WTC11 (cell line): ENCODE data around the gene ARID4B. TPM values are rescaled to one million over a fixed set of nuclear protein-coding genes. Genes with fewer than 3 reads are reported as not detected.

Experiments used
- ATAC-seq: fragments of 200-7000 bp; cut with Tn5 transposase; 2 replicates; pipeline ENCODE4 v1.10.0; 2021; ENCODE audit warnings: mild to moderate bottlenecking, moderate library complexity
- CTCF ChIA-PET: fragments of 300-600 bp; sonication (Branson Sonifier 250); formaldehyde crosslinking; loops from one replicate; lab custom pipeline; 2021; ENCODE audit warnings: antibody characterized with exemption; lab: Charles Lee
- POLR2A ChIA-PET: fragments of 350-600 bp; sonication (Branson Sonifier 250); formaldehyde crosslinking; loops from one replicate; lab custom pipeline; 2021; ENCODE audit warnings: antibody characterized with exemption; lab: Charles Lee
- DNase-seq: peaks from one replicate; pipeline ENCODE4 v3.0.0; 2021; ENCODE audit warnings: low spot score
- H3K27ac Mint-ChIP-seq: 2 replicates; pipeline ENCODE4 v1.8.0; 2021; ENCODE audit warnings: mixed read lengths
- H3K27me3 Mint-ChIP-seq: 2 replicates; pipeline ENCODE4 v1.8.0; 2021; ENCODE audit warnings: low read depth, mild to moderate bottlenecking, moderate library complexity, mixed read lengths
- H3K36me3 Mint-ChIP-seq: 2 replicates; pipeline ENCODE4 v1.8.0; 2021; ENCODE audit warnings: mixed read lengths
- H3K4me1 Mint-ChIP-seq: 2 replicates; pipeline ENCODE4 v1.8.0; 2022; ENCODE audit warnings: mixed read lengths
- H3K4me3 Mint-ChIP-seq: 2 replicates; pipeline ENCODE4 v1.8.0; 2021; ENCODE audit warnings: mild to moderate bottlenecking, moderate library complexity, mixed read lengths
- H3K9me3 Mint-ChIP-seq: 2 replicates; pipeline ENCODE4 v1.8.0; 2021; ENCODE audit warnings: mixed read lengths
- ELF4 ChIP-seq: sonication (generic); formaldehyde crosslinking; IDR thresholded peaks from 2 replicates; pipeline ENCODE4 v1.8.1; 2022; ENCODE audit warnings: low read depth, mild to moderate bottlenecking, moderate library complexity, missing genetic modification reagents
- GABPB1 ChIP-seq: sonication (generic); formaldehyde crosslinking; IDR thresholded peaks from 2 replicates; pipeline ENCODE4 v1.8.1; 2023; ENCODE audit warnings: mild to moderate bottlenecking, missing genetic modification reagents
- JUN ChIP-seq: sonication (generic); formaldehyde crosslinking; IDR thresholded peaks from 2 replicates; pipeline ENCODE4 v1.8.0; 2023; ENCODE audit warnings: mild to moderate bottlenecking, missing genetic modification reagents
- MYBL2 ChIP-seq: sonication (generic); formaldehyde crosslinking; IDR thresholded peaks from 2 replicates; pipeline ENCODE4 v1.8.1; 2023; ENCODE audit warnings: mild to moderate bottlenecking, moderate library complexity, missing genetic modification reagents
- NR1H2 ChIP-seq: sonication (generic); formaldehyde crosslinking; IDR thresholded peaks from 2 replicates; pipeline ENCODE4 v1.9.0; 2021; ENCODE audit warnings: mild to moderate bottlenecking, moderate library complexity, missing genetic modification reagents
- NR2C2 ChIP-seq: sonication (generic); formaldehyde crosslinking; IDR thresholded peaks from 2 replicates; pipeline ENCODE4 v1.8.0; 2022; ENCODE audit warnings: mild to moderate bottlenecking, missing genetic modification reagents
- TCF7 ChIP-seq: sonication (generic); formaldehyde crosslinking; IDR thresholded peaks from 2 replicates; pipeline ENCODE4 v1.8.0; 2022; ENCODE audit warnings: mild to moderate bottlenecking, low read depth, missing genetic modification reagents, moderate library complexity
- ZNF138 ChIP-seq: sonication (generic); formaldehyde crosslinking; conservative IDR thresholded peaks from 2 replicates; pipeline ENCODE4 v1.8.1; 2022; ENCODE audit warnings: mild to moderate bottlenecking, moderate library complexity, missing genetic modification reagents
- ZNF423 ChIP-seq: fragments of 250-450 bp; sonication (Bioruptor Pico); IDR thresholded peaks from 2 replicates; pipeline ENCODE4 v2.1.2; 2022; ENCODE audit warnings: mild to moderate bottlenecking, moderate library complexity
- total RNA-seq: library from RNA; stranded (reverse); gene quantifications from 3 replicates; pipeline ENCODE4 v1.2.3, GENCODE V29; 2021
- TF ChIP-seq, protein P1 (sequence below): sonication (generic); formaldehyde crosslinking; IDR thresholded peaks from 2 replicates; pipeline ENCODE4 v1.8.0; 2022; ENCODE audit warnings: missing genetic modification reagents
- TF ChIP-seq, protein P2 (sequence below): fragments of 250-450 bp; sonication (Bioruptor Pico); IDR thresholded peaks from 2 replicates; pipeline ENCODE4 v2.1.2; 2022; ENCODE audit warnings: mild to moderate bottlenecking, moderate library complexity
- TF ChIP-seq, protein P3 (sequence below): fragments of 250-450 bp; sonication (Bioruptor Pico); IDR thresholded peaks from 2 replicates; pipeline ENCODE4 v1.9.0; 2021; ENCODE audit warnings: mild to moderate bottlenecking, borderline replicate concordance
- TF ChIP-seq, protein P4 (sequence below): fragments of 200-600 bp; IDR thresholded peaks from 2 replicates; pipeline ENCODE4 v1.8.0; 2022; ENCODE audit warnings: antibody characterized with exemption
- TF ChIP-seq, protein P5 (sequence below): fragments of 250-450 bp; sonication (Bioruptor Pico); IDR thresholded peaks from 2 replicates; pipeline ENCODE4 v1.8.0; 2021; ENCODE audit warnings: mild to moderate bottlenecking
- TF ChIP-seq, protein P6 (sequence below): sonication (generic); formaldehyde crosslinking; conservative IDR thresholded peaks from 2 replicates; pipeline ENCODE4 v1.8.1; 2023; ENCODE audit warnings: mild to moderate bottlenecking, low read depth, missing genetic modification reagents, moderate library complexity
- TF ChIP-seq, protein P7 (sequence below): sonication (generic); formaldehyde crosslinking; IDR thresholded peaks from 2 replicates; pipeline ENCODE4 v1.8.0; 2023; ENCODE audit warnings: missing genetic modification reagents
- TF ChIP-seq, protein P8 (sequence below): sonication (generic); formaldehyde crosslinking; IDR thresholded peaks from 2 replicates; pipeline ENCODE4 v1.8.1; 2023; ENCODE audit warnings: mild to moderate bottlenecking, moderate library complexity, missing genetic modification reagents

The ARID4B gene
- total RNA-seq, 1 experiment from 2014 or later, result 35.7 TPM

DNA sequence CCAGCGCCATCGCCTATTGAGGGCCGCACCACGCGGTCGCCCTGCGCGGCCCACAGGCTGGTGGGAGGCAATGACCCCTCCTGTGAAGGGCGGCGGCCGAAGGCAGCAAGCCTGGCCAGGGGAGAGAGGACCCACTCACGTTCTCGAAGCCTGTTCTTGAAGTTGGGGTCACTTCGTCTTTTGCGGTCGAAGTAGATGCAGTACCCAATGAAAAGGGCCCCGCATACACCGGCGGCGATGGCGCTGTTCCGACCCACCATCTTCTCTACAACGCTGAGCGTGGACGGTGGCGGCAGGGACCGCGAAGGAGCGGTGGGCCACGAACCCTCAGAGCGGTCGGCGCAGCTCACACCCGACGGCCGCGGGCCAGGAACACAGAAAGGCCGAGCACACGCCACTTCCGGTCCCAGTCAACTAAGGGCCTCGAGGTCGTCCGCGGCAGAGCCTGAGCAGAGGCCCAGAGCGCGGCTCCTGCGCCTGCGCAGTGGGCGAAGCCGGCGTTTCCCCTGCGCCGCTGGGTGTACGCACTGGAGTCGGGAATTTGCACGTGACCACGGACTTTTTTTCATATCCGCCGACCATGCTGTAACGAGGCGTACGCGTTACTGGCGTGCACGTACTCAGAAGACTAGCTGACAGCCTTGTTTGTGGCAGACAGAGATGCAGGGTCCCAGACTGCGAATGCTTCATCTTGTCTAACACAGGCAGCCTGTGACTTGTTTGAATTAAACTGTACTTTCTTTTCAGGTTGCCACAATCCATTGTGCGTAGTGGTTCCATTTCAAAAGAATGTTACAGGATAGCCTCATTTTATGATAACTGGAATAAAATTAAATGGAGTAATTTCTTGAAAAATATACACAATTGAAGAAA is 199.3 kb downstream of the ARID4B start, which contains the start of gene TOMM20:
TOMM20 (minus strand) TSS at position 382 of the 873 bp plus-strand sequence; CDS start at position 260, 122 bp downstream.
- H3K9me3 Mint-ChIP-seq, result no peaks in the 10 kb centered on the region
- peak; percentile 94 for DNase-seq
- POLR2A ChIA-PET, result interaction anchor here (0.9 to 1.3 kb wide), 3 partner anchors 32 to 376 kb away, joined by 4 to 7 read pairs (median 5); partner anchors contain the start of genes ARID4B, B3GALNT2, GGPS1 and RBM34
- H3K27me3 Mint-ChIP-seq, result no peaks in the 10 kb centered on the region
- H3K27ac Mint-ChIP-seq, result peak within 1 kb of the TSS; percentile 98
- H3K36me3 Mint-ChIP-seq, result peaks cover 45% of the 10 kb centered on the region
- peak within 1 kb of the TSS; percentile 99 for H3K4me3 Mint-ChIP-seq
- CTCF ChIA-PET, result interaction anchor here (1.0 to 1.2 kb wide), 2 partner anchors 27 to 32 kb away, joined by 3 read pairs; partner anchors contain the start of gene RBM34
- ATAC-seq, result peak; percentile 93
- peaks cover 38% of the 10 kb centered on the region for H3K4me1 Mint-ChIP-seq
- TF ChIP-seq MYBL2 (CRISPR knock-in tag), result peak; percentile 84
- TF ChIP-seq, protein P1, sequence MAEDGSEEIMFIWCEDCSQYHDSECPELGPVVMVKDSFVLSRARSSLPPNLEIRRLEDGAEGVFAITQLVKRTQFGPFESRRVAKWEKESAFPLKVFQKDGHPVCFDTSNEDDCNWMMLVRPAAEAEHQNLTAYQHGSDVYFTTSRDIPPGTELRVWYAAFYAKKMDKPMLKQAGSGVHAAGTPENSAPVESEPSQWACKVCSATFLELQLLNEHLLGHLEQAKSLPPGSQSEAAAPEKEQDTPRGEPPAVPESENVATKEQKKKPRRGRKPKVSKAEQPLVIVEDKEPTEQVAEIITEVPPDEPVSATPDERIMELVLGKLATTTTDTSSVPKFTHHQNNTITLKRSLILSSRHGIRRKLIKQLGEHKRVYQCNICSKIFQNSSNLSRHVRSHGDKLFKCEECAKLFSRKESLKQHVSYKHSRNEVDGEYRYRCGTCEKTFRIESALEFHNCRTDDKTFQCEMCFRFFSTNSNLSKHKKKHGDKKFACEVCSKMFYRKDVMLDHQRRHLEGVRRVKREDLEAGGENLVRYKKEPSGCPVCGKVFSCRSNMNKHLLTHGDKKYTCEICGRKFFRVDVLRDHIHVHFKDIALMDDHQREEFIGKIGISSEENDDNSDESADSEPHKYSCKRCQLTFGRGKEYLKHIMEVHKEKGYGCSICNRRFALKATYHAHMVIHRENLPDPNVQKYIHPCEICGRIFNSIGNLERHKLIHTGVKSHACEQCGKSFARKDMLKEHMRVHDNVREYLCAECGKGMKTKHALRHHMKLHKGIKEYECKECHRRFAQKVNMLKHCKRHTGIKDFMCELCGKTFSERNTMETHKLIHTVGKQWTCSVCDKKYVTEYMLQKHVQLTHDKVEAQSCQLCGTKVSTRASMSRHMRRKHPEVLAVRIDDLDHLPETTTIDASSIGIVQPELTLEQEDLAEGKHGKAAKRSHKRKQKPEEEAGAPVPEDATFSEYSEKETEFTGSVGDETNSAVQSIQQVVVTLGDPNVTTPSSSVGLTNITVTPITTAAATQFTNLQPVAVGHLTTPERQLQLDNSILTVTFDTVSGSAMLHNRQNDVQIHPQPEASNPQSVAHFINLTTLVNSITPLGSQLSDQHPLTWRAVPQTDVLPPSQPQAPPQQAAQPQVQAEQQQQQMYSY (CRISPR knock-in tag), result no peak
- peak; percentile 81 for TF ChIP-seq GABPB1
- TF ChIP-seq ZNF423, result no peak; the same call in none of the 2 replicates
- TF ChIP-seq, protein P2, sequence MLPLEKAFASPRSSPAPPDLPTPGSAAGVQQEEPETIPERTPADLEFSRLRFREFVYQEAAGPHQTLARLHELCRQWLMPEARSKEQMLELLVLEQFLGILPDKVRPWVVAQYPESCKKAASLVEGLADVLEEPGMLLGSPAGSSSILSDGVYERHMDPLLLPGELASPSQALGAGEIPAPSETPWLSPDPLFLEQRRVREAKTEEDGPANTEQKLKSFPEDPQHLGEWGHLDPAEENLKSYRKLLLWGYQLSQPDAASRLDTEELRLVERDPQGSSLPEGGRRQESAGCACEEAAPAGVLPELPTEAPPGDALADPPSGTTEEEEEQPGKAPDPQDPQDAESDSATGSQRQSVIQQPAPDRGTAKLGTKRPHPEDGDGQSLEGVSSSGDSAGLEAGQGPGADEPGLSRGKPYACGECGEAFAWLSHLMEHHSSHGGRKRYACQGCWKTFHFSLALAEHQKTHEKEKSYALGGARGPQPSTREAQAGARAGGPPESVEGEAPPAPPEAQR (CRISPR knock-in tag), result no peak
- TF ChIP-seq, protein P3, sequence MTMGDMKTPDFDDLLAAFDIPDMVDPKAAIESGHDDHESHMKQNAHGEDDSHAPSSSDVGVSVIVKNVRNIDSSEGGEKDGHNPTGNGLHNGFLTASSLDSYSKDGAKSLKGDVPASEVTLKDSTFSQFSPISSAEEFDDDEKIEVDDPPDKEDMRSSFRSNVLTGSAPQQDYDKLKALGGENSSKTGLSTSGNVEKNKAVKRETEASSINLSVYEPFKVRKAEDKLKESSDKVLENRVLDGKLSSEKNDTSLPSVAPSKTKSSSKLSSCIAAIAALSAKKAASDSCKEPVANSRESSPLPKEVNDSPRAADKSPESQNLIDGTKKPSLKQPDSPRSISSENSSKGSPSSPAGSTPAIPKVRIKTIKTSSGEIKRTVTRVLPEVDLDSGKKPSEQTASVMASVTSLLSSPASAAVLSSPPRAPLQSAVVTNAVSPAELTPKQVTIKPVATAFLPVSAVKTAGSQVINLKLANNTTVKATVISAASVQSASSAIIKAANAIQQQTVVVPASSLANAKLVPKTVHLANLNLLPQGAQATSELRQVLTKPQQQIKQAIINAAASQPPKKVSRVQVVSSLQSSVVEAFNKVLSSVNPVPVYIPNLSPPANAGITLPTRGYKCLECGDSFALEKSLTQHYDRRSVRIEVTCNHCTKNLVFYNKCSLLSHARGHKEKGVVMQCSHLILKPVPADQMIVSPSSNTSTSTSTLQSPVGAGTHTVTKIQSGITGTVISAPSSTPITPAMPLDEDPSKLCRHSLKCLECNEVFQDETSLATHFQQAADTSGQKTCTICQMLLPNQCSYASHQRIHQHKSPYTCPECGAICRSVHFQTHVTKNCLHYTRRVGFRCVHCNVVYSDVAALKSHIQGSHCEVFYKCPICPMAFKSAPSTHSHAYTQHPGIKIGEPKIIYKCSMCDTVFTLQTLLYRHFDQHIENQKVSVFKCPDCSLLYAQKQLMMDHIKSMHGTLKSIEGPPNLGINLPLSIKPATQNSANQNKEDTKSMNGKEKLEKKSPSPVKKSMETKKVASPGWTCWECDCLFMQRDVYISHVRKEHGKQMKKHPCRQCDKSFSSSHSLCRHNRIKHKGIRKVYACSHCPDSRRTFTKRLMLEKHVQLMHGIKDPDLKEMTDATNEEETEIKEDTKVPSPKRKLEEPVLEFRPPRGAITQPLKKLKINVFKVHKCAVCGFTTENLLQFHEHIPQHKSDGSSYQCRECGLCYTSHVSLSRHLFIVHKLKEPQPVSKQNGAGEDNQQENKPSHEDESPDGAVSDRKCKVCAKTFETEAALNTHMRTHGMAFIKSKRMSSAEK (CRISPR knock-in tag), result no peak
- TF ChIP-seq, protein P4, sequence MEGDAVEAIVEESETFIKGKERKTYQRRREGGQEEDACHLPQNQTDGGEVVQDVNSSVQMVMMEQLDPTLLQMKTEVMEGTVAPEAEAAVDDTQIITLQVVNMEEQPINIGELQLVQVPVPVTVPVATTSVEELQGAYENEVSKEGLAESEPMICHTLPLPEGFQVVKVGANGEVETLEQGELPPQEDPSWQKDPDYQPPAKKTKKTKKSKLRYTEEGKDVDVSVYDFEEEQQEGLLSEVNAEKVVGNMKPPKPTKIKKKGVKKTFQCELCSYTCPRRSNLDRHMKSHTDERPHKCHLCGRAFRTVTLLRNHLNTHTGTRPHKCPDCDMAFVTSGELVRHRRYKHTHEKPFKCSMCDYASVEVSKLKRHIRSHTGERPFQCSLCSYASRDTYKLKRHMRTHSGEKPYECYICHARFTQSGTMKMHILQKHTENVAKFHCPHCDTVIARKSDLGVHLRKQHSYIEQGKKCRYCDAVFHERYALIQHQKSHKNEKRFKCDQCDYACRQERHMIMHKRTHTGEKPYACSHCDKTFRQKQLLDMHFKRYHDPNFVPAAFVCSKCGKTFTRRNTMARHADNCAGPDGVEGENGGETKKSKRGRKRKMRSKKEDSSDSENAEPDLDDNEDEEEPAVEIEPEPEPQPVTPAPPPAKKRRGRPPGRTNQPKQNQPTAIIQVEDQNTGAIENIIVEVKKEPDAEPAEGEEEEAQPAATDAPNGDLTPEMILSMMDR, result no peak
- TF ChIP-seq, protein P5, sequence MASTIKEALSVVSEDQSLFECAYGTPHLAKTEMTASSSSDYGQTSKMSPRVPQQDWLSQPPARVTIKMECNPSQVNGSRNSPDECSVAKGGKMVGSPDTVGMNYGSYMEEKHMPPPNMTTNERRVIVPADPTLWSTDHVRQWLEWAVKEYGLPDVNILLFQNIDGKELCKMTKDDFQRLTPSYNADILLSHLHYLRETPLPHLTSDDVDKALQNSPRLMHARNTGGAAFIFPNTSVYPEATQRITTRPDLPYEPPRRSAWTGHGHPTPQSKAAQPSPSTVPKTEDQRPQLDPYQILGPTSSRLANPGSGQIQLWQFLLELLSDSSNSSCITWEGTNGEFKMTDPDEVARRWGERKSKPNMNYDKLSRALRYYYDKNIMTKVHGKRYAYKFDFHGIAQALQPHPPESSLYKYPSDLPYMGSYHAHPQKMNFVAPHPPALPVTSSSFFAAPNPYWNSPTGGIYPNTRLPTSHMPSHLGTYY (CRISPR knock-in tag), result no peak
- no peak for TF ChIP-seq ZNF138 (CRISPR knock-in tag)
- no peak for TF ChIP-seq NR1H2 (CRISPR knock-in tag)
- TF ChIP-seq, protein P6, sequence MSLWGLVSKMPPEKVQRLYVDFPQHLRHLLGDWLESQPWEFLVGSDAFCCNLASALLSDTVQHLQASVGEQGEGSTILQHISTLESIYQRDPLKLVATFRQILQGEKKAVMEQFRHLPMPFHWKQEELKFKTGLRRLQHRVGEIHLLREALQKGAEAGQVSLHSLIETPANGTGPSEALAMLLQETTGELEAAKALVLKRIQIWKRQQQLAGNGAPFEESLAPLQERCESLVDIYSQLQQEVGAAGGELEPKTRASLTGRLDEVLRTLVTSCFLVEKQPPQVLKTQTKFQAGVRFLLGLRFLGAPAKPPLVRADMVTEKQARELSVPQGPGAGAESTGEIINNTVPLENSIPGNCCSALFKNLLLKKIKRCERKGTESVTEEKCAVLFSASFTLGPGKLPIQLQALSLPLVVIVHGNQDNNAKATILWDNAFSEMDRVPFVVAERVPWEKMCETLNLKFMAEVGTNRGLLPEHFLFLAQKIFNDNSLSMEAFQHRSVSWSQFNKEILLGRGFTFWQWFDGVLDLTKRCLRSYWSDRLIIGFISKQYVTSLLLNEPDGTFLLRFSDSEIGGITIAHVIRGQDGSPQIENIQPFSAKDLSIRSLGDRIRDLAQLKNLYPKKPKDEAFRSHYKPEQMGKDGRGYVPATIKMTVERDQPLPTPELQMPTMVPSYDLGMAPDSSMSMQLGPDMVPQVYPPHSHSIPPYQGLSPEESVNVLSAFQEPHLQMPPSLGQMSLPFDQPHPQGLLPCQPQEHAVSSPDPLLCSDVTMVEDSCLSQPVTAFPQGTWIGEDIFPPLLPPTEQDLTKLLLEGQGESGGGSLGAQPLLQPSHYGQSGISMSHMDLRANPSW, result no peak
- TF ChIP-seq, protein P7, sequence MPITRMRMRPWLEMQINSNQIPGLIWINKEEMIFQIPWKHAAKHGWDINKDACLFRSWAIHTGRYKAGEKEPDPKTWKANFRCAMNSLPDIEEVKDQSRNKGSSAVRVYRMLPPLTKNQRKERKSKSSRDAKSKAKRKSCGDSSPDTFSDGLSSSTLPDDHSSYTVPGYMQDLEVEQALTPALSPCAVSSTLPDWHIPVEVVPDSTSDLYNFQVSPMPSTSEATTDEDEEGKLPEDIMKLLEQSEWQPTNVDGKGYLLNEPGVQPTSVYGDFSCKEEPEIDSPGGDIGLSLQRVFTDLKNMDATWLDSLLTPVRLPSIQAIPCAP (CRISPR knock-in tag), result peak; percentile 67
- TF ChIP-seq TCF7 (CRISPR knock-in tag), result no peak
- TF ChIP-seq NR2C2 (CRISPR knock-in tag), result no peak
- 0 out of 2 replicates have a peak, but pooled peaks have one; percentile 36 for TF ChIP-seq JUN (CRISPR knock-in tag)
- no peak for TF ChIP-seq ELF4 (CRISPR knock-in tag)
- TF ChIP-seq, protein P8, sequence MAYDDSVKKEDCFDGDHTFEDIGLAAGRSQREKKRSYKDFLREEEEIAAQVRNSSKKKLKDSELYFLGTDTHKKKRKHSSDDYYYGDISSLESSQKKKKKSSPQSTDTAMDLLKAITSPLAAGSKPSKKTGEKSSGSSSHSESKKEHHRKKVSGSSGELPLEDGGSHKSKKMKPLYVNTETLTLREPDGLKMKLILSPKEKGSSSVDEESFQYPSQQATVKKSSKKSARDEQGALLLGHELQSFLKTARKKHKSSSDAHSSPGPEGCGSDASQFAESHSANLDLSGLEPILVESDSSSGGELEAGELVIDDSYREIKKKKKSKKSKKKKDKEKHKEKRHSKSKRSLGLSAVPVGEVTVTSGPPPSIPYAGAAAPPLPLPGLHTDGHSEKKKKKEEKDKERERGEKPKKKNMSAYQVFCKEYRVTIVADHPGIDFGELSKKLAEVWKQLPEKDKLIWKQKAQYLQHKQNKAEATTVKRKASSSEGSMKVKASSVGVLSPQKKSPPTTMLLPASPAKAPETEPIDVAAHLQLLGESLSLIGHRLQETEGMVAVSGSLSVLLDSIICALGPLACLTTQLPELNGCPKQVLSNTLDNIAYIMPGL (CRISPR knock-in tag), result peak; percentile 95
